SK-N-SH treated with all-trans-retinoic acid at 6 μM for 48 hours (cell line): ENCODE data around the gene RRBP1.
"Not testable (repeated sequence)": the region's sequence is repeated elsewhere in the genome, so short reads cannot be mapped to it uniquely, and the experiment has no call there.

Experiments
- ATAC-seq: fragments of 200-7000 bp; cut with Tn5 transposase; 3 replicates; pipeline ENCODE4 v1.9.1; 2020; ENCODE audit warnings: mild to moderate bottlenecking, moderate library complexity
- ARNTL ChIP-seq: fragments of 450-650 bp; formaldehyde crosslinking; IDR thresholded peaks from 2 replicates; pipeline ENCODE4 v1.5.0; 2020; ENCODE audit warnings: low read depth, mild to moderate bottlenecking, moderate library complexity, borderline replicate concordance
- BACH2 ChIP-seq: fragments of 250-450 bp; sonication (Bioruptor Pico); IDR thresholded peaks from 2 replicates; pipeline ENCODE4 v1.9.0; 2021; ENCODE audit warnings: mild to moderate bottlenecking, borderline replicate concordance
- CREB5 ChIP-seq: fragments of 250-450 bp; sonication (Bioruptor Pico); IDR thresholded peaks from 2 replicates; pipeline ENCODE4 v1.5.1; 2020; ENCODE audit warnings: low read depth, mild to moderate bottlenecking, moderate library complexity
- CSDC2 ChIP-seq: fragments of 250-450 bp; sonication (Bioruptor Pico); IDR thresholded peaks from 2 replicates; pipeline ENCODE4 v1.5.0; 2020; ENCODE audit warnings: mild to moderate bottlenecking, moderate library complexity
- CSRNP3 ChIP-seq: fragments of 250-450 bp; sonication (Bioruptor Pico); IDR thresholded peaks from 2 replicates; pipeline ENCODE4 v1.5.1; 2021; ENCODE audit warnings: mild to moderate bottlenecking, moderate library complexity
- ESRRG ChIP-seq: fragments of 250-450 bp; sonication (Bioruptor Pico); IDR thresholded peaks from 2 replicates; pipeline ENCODE4 v1.6.1; 2021; ENCODE audit warnings: mild to moderate bottlenecking
- GLIS3 ChIP-seq: fragments of 250-450 bp; sonication (Bioruptor Pico); IDR thresholded peaks from 2 replicates; pipeline ENCODE4 v1.5.0; 2020; ENCODE audit warnings: mild to moderate bottlenecking, moderate library complexity
- ISL1 ChIP-seq: fragments of 250-450 bp; sonication (Bioruptor Pico); IDR thresholded peaks from 2 replicates; pipeline ENCODE4 v2.1.2; 2022; ENCODE audit warnings: mild to moderate bottlenecking, moderate library complexity
- OSR1 ChIP-seq: fragments of 250-450 bp; sonication (Bioruptor Pico); IDR thresholded peaks from 2 replicates; pipeline ENCODE4 v1.8.0; 2022; ENCODE audit warnings: moderate library complexity, mild to moderate bottlenecking, inconsistent platforms
- PATZ1 ChIP-seq: fragments of 250-450 bp; sonication (Bioruptor Pico); IDR thresholded peaks from 2 replicates; pipeline ENCODE4 v1.8.0; 2020; ENCODE audit warnings: mild to moderate bottlenecking, moderate library complexity, borderline replicate concordance
- POU6F1 ChIP-seq: fragments of 250-450 bp; sonication (Bioruptor Pico); IDR thresholded peaks from 2 replicates; pipeline ENCODE4 v1.8.0; 2021; ENCODE audit warnings: low read depth, mild to moderate bottlenecking, moderate library complexity, borderline replicate concordance
- PPARA ChIP-seq: fragments of 250-450 bp; sonication (Bioruptor Pico); IDR thresholded peaks from 2 replicates; pipeline ENCODE4 v1.5.0; 2020; ENCODE audit warnings: mild to moderate bottlenecking, borderline replicate concordance
- RARB ChIP-seq: fragments of 250-450 bp; sonication (Bioruptor Pico); IDR thresholded peaks from 2 replicates; pipeline ENCODE4 v1.8.0; 2021; ENCODE audit warnings: mild to moderate bottlenecking, moderate library complexity
- TCF4 ChIP-seq: fragments of 250-450 bp; sonication (Bioruptor Pico); IDR thresholded peaks from 2 replicates; pipeline ENCODE4 v1.8.0; 2021; ENCODE audit warnings: mild to moderate bottlenecking, moderate library complexity, borderline replicate concordance
- TOX ChIP-seq: fragments of 250-450 bp; sonication (Bioruptor Pico); IDR thresholded peaks from 2 replicates; pipeline ENCODE4 v1.8.0; 2021; ENCODE audit warnings: mild to moderate bottlenecking, moderate library complexity, borderline replicate concordance
- TSHZ2 ChIP-seq: fragments of 250-450 bp; sonication (Bioruptor Pico); IDR thresholded peaks from 2 replicates; pipeline ENCODE4 v1.5.0; 2020; ENCODE audit warnings: mild to moderate bottlenecking, moderate library complexity
- ZC3H10 ChIP-seq: fragments of 250-450 bp; sonication (Bioruptor Pico); IDR thresholded peaks from 2 replicates; pipeline ENCODE4 v1.5.1; 2021; ENCODE audit warnings: mild to moderate bottlenecking, moderate library complexity
- ZFP3 ChIP-seq: fragments of 250-450 bp; sonication (Bioruptor Pico); IDR thresholded peaks from 2 replicates; pipeline ENCODE4 v1.5.0; 2020; ENCODE audit warnings: mild to moderate bottlenecking, moderate library complexity
- ZFP30 ChIP-seq: fragments of 450-650 bp; formaldehyde crosslinking; IDR thresholded peaks from 2 replicates; pipeline ENCODE4 v1.5.0; 2022; ENCODE audit warnings: mild to moderate bottlenecking, moderate library complexity
- ZNF565 ChIP-seq: fragments of 450-650 bp; formaldehyde crosslinking; conservative IDR thresholded peaks from 2 replicates; pipeline ENCODE4 v1.5.0; 2020; ENCODE audit warnings: low read depth, mild to moderate bottlenecking, moderate library complexity
- ZNF70 ChIP-seq: fragments of 450-650 bp; formaldehyde crosslinking; IDR thresholded peaks from 2 replicates; pipeline ENCODE4 v1.5.0; 2020; ENCODE audit warnings: mild to moderate bottlenecking, moderate library complexity
- ZNF8 ChIP-seq: fragments of 450-650 bp; formaldehyde crosslinking; IDR thresholded peaks from 2 replicates; pipeline ENCODE4 v1.5.0; 2020; ENCODE audit warnings: mild to moderate bottlenecking, moderate library complexity

RRBP1 gene

GRCh38 chr20:17660667-17661066 is 21.4 kb downstream of the RRBP1 start:
- TF ChIP-seq ISL1 (CRISPR knock-in tag) (no peak), CSRNP3 (CRISPR knock-in tag) (no peak), TCF4 (CRISPR knock-in tag) (no peak), OSR1 (no peak), PATZ1 (CRISPR knock-in tag) (no peak), RARB (CRISPR knock-in tag) (no peak), ZNF565 (no peak), CREB5 (CRISPR knock-in tag) (no peak), TSHZ2 (CRISPR knock-in tag) (no peak), ZFP3 (CRISPR knock-in tag) (no peak), GLIS3 (CRISPR knock-in tag) (no peak), TOX (CRISPR knock-in tag) (no peak), ZNF8 (no peak), POU6F1 (CRISPR knock-in tag) (no peak), ESRRG (CRISPR knock-in tag) (no peak)
- TF ChIP-seq, all 23 proteins: peak for 0
- no peak for ATAC-seq

GRCh38 chr20:17659801-17660200 is 22.2 kb downstream of the RRBP1 start:
- ATAC-seq = no peak
- no peak for TF ChIP-seq BACH2
- no peak for TF ChIP-seq CSDC2
- no peak for TF ChIP-seq ZNF8
- TF ChIP-seq POU6F1 (CRISPR knock-in tag) = no peak
- no peak for TF ChIP-seq ZFP30 (CRISPR knock-in tag)
- TF ChIP-seq OSR1 = no peak
- no peak for TF ChIP-seq RARB (CRISPR knock-in tag)

GRCh38 chr20:17659344-17659743 is 22.7 kb downstream of the RRBP1 start:
- not testable (repeated sequence) for ATAC-seq

GRCh38 chr20:17658648-17658993 is 23.4 kb downstream of the RRBP1 start:
- TF ChIP-seq ZFP3 (CRISPR knock-in tag) = no peak
- no peak for TF ChIP-seq ARNTL
- no peak for TF ChIP-seq ISL1 (CRISPR knock-in tag)
- no peak for TF ChIP-seq ZNF70 (CRISPR knock-in tag)
- TF ChIP-seq OSR1 = no peak
- TF ChIP-seq RARB (CRISPR knock-in tag) = no peak
- TF ChIP-seq ESRRG (CRISPR knock-in tag) = no peak
- no peak for TF ChIP-seq CSDC2
- TF ChIP-seq POU6F1 (CRISPR knock-in tag) = no peak
- no peak for TF ChIP-seq PPARA (CRISPR knock-in tag)
- TF ChIP-seq TOX (CRISPR knock-in tag) = no peak
- no peak for TF ChIP-seq ZC3H10
- TF ChIP-seq ZNF565 = no peak
- TF ChIP-seq GLIS3 (CRISPR knock-in tag) = no peak
- TF ChIP-seq, all 23 proteins: peak for 0
- ATAC-seq = no peak
